Kidney epithelial cell (primary cell): ENCODE results near the gene GPX2. TPM values are rescaled to one million over a fixed set of nuclear protein-coding genes. Genes with fewer than 3 reads are reported as not detected.
A peak's percentile ranks its signal among the peaks of the same experiment; 100 is the strongest.

Experiments
- DNase-seq: peaks from one replicate; pipeline ENCODE4 v3.0.0-alpha.2; 2010; ENCODE audit warnings: low read depth
- H3K27me3 ChIP-seq: 2 replicates; pipeline ENCODE4 v1.6.0; 2011; ENCODE audit warnings: low read length; ENCODE audit not compliant: control insufficient read depth, insufficient read depth
- H3K36me3 ChIP-seq: 2 replicates; pipeline ENCODE4 v1.5.1; 2011; ENCODE audit warnings: low read length; ENCODE audit not compliant: control insufficient read depth, insufficient read depth
- H3K4me3 ChIP-seq: 2 replicates; pipeline ENCODE4 v1.5.1; 2011; ENCODE audit warnings: low read depth, mild to moderate bottlenecking, control low read depth, low read length
- total RNA-seq: library from RNA; depleted of rRNA; stranded (reverse); fragments of >200 nt; gene quantifications from 2 replicates; pipeline ENCODE4 v1.2.3, GENCODE V29; 2015
- TF ChIP-seq, protein P1 (sequence below): IDR thresholded peaks from 2 replicates; pipeline ENCODE4 v1.5.1; 2011; ENCODE audit warnings: mild to moderate bottlenecking, moderate library complexity, low read length, control low read depth, inconsistent platforms; ENCODE audit not compliant: insufficient read depth, poor library complexity, severe bottlenecking

GPX2 gene
- not detected in 2 replicates for total RNA-seq

DNA sequence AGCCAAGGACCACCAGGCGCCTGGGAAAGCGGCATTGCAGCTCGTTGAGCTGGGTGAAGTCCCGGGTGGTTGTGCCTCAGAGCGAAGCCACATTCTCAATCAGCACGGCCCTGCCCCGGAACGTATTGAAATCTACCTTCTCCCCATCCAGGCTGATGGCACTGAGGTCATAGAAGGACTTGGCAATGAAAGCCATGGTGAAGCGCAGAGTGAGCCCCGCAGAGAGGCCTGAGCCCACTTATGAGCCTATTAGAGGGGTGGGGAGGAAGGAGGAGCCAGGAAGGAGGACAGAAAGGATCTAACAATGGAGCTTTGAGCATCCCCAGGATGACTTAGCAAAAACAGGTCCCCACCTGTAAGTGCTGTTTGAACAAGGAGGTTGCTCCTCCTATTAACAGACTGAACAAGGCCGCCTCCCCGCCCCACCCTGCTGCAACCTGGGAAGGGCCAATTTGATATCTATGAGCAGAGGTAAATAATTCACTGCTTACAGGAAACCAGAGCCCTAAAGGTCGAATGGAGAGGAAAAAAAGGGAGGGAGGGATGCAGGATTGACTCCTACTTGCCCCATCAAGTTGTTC lies at the start of gene GPX2:
TSS of gene GPX2 (minus strand) at position 215 of the 581 bp plus-strand sequence. CDS start at position 196, 19 bp downstream.
- Histone ChIP-seq H3K27me3 (no peaks in the 10 kb centered on the region), H3K36me3 (no peaks in the 10 kb centered on the region), H3K4me3 (no peak within 1 kb of the TSS)
- no peak for DNase-seq
- TF ChIP-seq, protein P1, sequence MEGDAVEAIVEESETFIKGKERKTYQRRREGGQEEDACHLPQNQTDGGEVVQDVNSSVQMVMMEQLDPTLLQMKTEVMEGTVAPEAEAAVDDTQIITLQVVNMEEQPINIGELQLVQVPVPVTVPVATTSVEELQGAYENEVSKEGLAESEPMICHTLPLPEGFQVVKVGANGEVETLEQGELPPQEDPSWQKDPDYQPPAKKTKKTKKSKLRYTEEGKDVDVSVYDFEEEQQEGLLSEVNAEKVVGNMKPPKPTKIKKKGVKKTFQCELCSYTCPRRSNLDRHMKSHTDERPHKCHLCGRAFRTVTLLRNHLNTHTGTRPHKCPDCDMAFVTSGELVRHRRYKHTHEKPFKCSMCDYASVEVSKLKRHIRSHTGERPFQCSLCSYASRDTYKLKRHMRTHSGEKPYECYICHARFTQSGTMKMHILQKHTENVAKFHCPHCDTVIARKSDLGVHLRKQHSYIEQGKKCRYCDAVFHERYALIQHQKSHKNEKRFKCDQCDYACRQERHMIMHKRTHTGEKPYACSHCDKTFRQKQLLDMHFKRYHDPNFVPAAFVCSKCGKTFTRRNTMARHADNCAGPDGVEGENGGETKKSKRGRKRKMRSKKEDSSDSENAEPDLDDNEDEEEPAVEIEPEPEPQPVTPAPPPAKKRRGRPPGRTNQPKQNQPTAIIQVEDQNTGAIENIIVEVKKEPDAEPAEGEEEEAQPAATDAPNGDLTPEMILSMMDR: no peak

DNA sequence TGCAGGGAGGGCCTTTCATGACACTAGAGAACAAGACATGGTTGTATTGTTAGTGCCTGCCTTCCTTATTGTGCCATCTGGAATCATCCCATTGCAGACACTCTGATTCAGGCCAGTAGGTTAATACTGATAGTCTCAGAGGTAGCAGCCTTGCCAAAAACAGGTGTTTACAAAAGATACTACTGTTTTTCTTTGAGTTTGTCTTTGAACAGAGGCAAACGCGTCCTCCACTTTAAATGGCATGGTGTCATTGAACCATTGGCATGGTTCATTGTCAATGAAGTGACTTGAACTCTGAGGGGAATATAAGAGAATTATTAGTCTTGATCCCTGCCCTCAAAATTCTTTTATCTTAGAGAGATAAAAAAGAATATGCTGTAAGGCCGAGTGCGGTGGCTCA lies 48.4 kb upstream of the GPX2 start:
- Histone ChIP-seq H3K4me3 (no peak overlapping the region), H3K36me3 (no peaks in the 10 kb centered on the region), H3K27me3 (no peaks in the 10 kb centered on the region)
- no peak for DNase-seq
- TF ChIP-seq, protein P1: no peak

DNA sequence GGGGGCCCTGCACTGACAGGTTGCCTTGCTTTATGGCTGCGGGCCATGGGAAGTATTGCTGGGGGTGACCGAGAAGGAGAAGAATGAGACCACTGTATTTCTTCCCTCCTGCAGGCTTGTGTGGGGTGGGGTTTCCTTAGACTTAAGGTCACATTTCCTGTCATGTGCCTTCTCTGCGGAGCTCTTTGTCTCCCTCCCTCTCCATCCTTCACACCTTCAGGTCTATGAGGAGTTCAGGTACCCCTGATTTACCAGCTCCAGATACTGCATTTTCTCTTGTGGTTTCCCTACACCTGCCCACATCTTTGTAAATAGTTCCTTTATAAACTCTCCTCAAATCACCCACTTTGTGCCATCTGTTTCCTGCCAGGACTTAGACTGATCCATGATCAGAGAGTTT lies 47.8 kb upstream of the GPX2 start:
- no peaks in the 10 kb centered on the region for H3K36me3 ChIP-seq
- no peak overlapping the region for H3K4me3 ChIP-seq
- H3K27me3 ChIP-seq: no peaks in the 10 kb centered on the region
- TF ChIP-seq, protein P1: no peak
- DNase-seq: no peak

DNA sequence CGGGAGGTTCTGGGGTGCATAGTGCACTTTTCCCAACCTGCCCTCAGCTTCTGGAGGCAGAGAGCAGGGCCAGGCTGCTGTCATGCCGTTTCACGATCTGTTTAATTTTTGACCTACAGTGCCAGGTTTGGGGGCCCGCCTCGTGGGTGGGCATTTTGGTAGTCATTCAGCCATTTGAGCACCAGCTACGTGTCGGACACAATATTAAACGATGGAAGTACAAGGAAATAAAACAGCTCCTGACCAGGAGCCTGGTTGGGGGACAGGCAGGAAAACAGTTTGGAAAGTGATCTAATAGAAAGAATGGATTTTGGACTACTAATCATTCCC lies 44.9 kb upstream of the GPX2 start:
- TF ChIP-seq, protein P1: no peak
- H3K4me3 ChIP-seq: peak overlapping the region; percentile 77

DNA sequence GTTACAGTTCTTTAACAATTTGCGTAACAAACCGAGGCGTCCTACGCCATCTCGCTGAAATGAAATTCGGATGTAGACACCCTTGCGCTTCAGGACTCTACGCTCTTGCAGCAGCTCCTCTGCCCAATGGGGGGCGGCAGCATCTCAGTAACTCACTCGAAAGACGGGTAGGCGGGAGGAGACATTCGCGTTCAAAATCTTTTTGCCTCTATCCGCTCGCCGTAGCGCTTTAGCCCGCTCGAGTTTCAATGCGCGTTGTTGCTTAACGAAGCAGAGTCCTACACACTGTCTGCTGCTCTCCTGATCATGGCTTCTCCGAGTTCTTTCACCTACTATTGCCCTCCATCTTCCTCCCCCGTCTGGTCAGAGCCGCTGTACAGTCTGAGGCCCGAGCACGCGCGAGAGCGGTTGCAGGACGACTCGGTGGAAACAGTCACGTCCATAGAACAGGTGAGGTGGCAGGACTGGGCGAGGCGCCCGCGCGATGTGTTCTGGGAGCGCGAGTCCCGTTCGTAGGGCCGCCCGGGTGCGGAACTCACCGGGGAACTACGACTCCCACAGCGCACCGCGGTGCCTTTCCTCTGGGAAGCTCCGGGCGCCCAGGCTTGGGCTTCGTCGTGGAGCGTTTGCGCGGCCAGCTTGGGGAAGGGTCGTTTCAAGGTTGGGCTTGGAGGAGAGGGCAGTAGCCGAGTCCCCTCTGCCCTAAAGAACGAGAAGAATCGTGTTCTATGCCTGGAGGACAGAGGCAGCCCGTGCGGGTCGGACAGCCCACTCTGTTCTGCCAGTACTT lies 44.3 kb upstream of the GPX2 start, which contains the start of gene FNTB:
TSS of gene FNTB (plus strand) at position 248 of the 790 bp plus-strand sequence. CDS start at position 307, 59 bp downstream.
- DNase-seq: peak; percentile 78
- H3K27me3 ChIP-seq: no peaks in the 10 kb centered on the region
- H3K4me3 ChIP-seq: peak within 1 kb of the TSS; percentile 77

More for the DNA sequence above, 44.9 kb upstream of the GPX2 start:
- H3K36me3 ChIP-seq: no peaks in the 10 kb centered on the region
- H3K27me3 ChIP-seq: no peaks in the 10 kb centered on the region
- DNase-seq: no peak

More for the DNA sequence above, 44.3 kb upstream of the GPX2 start, which contains the start of gene FNTB:
- H3K36me3 ChIP-seq: no peaks in the 10 kb centered on the region
- TF ChIP-seq, protein P1: peak; percentile 90
